Lower leg skin (tissue), 3 donors: ENCODE data around the gene SHROOM3.

Experiments
- CTCF ChIP-seq, 3 donors: fragments of 450-650 bp; IDR thresholded peaks; one replicate each; pipeline ENCODE4 v1.5.1; 2016; ENCODE audit warnings: antibody characterized with exemption in 3 of 3, mild to moderate bottlenecking in 3 of 3, moderate library complexity in 2 of 3
- POLR2A ChIP-seq, 2 donors: fragments of 450-650 bp; IDR thresholded peaks; one replicate each; pipeline ENCODE4 v1.6.1; 2016 to 2017; ENCODE audit warnings: antibody characterized with exemption in 2 of 2, mild to moderate bottlenecking in 1 of 2, moderate library complexity in 1 of 2

DNA sequence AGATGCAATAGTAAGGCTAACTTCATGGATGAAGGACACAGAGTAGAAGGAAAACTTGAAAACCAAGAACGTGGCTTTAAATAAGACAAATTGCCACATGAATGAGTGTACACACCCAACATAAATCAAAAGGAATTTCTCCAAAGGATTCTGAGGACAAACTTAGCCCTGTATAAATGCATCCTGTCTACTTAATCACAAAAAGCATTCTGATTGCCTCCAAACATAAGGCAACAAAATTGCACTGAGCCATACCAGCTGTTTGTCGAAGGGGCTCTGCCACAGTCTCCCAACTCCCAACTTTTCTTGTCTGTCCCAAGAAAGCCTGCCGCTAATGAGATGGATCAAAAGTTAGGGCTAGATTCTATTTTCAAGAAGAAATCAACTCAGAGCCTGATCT lies 268.6 kb downstream of the SHROOM3 start:
- TF ChIP-seq CTCF (IDR thresholded peaks at IDR 0.05) (no peak), POLR2A (IDR thresholded peaks at IDR 0.05) (no peak)
